Trophoblast cell (in vitro differentiated cells and primary cell): ENCODE results near the gene SLC17A9.

Source experiments
- DNase-seq, 2 donors: peaks; one replicate each; pipeline ENCODE4 v3.0.0-alpha.2; 2016
- H2AFZ ChIP-seq: 2 replicates; pipeline ENCODE4 v1.6.1; 2013; ENCODE audit warnings: low read length, moderate library complexity, mild to moderate bottlenecking; ENCODE audit not compliant: insufficient read depth, poor library complexity
- H2AK5ac ChIP-seq: 2 replicates; pipeline ENCODE4 v1.6.1; 2013; ENCODE audit warnings: mild to moderate bottlenecking, low read length
- H2BK120ac ChIP-seq: 2 replicates; pipeline ENCODE4 v1.6.1; 2013; ENCODE audit warnings: low read length, mild to moderate bottlenecking, moderate library complexity; ENCODE audit not compliant: insufficient read depth, poor library complexity
- H2BK12ac ChIP-seq: 2 replicates; pipeline ENCODE4 v1.6.1; 2013; ENCODE audit warnings: mild to moderate bottlenecking, low read length, moderate library complexity
- H2BK5ac ChIP-seq: 2 replicates; pipeline ENCODE4 v1.6.1; 2013; ENCODE audit warnings: low read length, low read depth, moderate library complexity, mild to moderate bottlenecking; ENCODE audit not compliant: poor library complexity
- H3K14ac ChIP-seq: 2 replicates; pipeline ENCODE4 v1.6.1; 2013; ENCODE audit warnings: mild to moderate bottlenecking, low read length
- H3K18ac ChIP-seq: 2 replicates; pipeline ENCODE4 v1.6.1; 2013; ENCODE audit warnings: mild to moderate bottlenecking, low read length
- H3K23ac ChIP-seq: 2 replicates; pipeline ENCODE4 v1.6.1; 2013; ENCODE audit warnings: low read length
- H3K27ac ChIP-seq: 2 replicates; pipeline ENCODE4 v1.5.1; 2013; ENCODE audit warnings: low read depth, mild to moderate bottlenecking, inconsistent platforms, low read length, moderate library complexity
- H3K27me3 ChIP-seq: 2 replicates; pipeline ENCODE4 v1.6.1; 2013; ENCODE audit warnings: inconsistent platforms, mild to moderate bottlenecking, low read length, moderate library complexity; ENCODE audit not compliant: insufficient read depth
- H3K36me3 ChIP-seq, 2 experiments: 1 replicate in 1 of 2; 2 replicates in 1 of 2; pipeline ENCODE4 v1.6.1; 2013; ENCODE audit warnings: low read length in 2 of 2, mild to moderate bottlenecking in 2 of 2, moderate library complexity in 1 of 2; ENCODE audit not compliant: insufficient read depth in 2 of 2, control insufficient read depth in 1 of 2
- H3K4ac ChIP-seq: 2 replicates; pipeline ENCODE4 v1.6.1; 2013; ENCODE audit warnings: low read depth, mild to moderate bottlenecking, low read length, moderate library complexity
- H3K4me1 ChIP-seq, 2 experiments: 1 replicate in 1 of 2; 2 replicates in 1 of 2; pipeline ENCODE4 v1.6.1; 2013; ENCODE audit warnings: low read length in 2 of 2, mild to moderate bottlenecking in 2 of 2, moderate library complexity in 1 of 2; ENCODE audit not compliant: insufficient read depth in 2 of 2, control insufficient read depth in 1 of 2
- H3K4me2 ChIP-seq: 2 replicates; pipeline ENCODE4 v1.6.1; 2013; ENCODE audit warnings: inconsistent platforms, mild to moderate bottlenecking, low read length, moderate library complexity
- H3K4me3 ChIP-seq: 2 replicates; pipeline ENCODE4 v1.5.1; 2013; ENCODE audit warnings: mild to moderate bottlenecking, low read depth, low read length, inconsistent platforms
- H3K79me1 ChIP-seq: one replicate; pipeline ENCODE4 v1.6.1; 2013; ENCODE audit warnings: low read length
- H3K79me2 ChIP-seq: 2 replicates; pipeline ENCODE4 v1.6.1; 2013; ENCODE audit warnings: low read length, mild to moderate bottlenecking; ENCODE audit not compliant: control insufficient read depth, insufficient read depth, poor library complexity
- H3K9ac ChIP-seq: 2 replicates; pipeline ENCODE4 v1.6.1; 2013; ENCODE audit warnings: mild to moderate bottlenecking, low read length
- H3K9me3 ChIP-seq: 2 replicates; pipeline ENCODE4 v1.6.1; 2013; ENCODE audit warnings: low read depth, mild to moderate bottlenecking, control low read depth, inconsistent platforms, low read length; ENCODE audit not compliant: insufficient read depth
- H4K12ac ChIP-seq: 2 replicates; pipeline ENCODE4 v1.6.1; 2013; ENCODE audit warnings: low read depth, mild to moderate bottlenecking, low read length, moderate library complexity
- H4K8ac ChIP-seq: 2 replicates; pipeline ENCODE4 v1.6.1; 2013; ENCODE audit warnings: low read depth, mild to moderate bottlenecking, low read length, moderate library complexity
- H4K91ac ChIP-seq: one replicate; pipeline ENCODE4 v1.6.1; 2013; ENCODE audit warnings: low read depth, mild to moderate bottlenecking, low read length, moderate library complexity
- WGBS: extraction: QIAGEN DNeasy Blood & Tissue Kit; methylation state at CpG from one replicate; pipeline ENCODE4 v1.1.7; 2013; ENCODE audit warnings: missing lambda C conversion rate; ENCODE audit not compliant: insufficient read length, insufficient coverage; ENCODE audit errors: extremely low coverage; 5-methylcytosine and 5-hydroxymethylcytosine counted together

The SLC17A9 gene

DNA sequence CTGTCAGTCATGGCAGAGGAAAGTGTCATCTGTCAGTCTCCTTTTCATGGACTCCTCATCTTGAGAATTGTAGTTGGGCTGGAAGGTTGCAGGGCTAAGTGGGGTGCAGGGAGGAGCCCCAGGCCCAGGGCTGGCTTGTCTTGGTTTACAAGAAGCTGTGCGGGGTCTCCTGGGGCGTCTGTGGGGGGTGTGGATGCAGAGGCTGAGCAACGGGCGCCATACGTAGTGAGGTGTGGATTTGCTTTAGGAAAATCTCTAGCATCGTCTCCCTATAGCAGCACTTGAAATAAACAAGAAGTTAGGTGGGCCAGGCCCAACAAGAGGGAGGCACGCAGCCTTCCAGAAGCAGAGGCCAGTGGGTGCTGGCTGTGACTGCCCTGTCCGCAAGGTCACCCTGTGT is 1.8 kb upstream of the SLC17A9 start:
- H2AK5ac ChIP-seq: no peak overlapping the region
- H3K14ac ChIP-seq: no peak overlapping the region
- H2BK120ac ChIP-seq: no peak overlapping the region
- H2BK12ac ChIP-seq: no peak overlapping the region
- no peaks in the 10 kb centered on the region for H3K79me1 ChIP-seq
- WGBS: no CpG with 5 or more reads among the region's 8 CpGs
- no peaks in the 10 kb centered on the region for H3K27me3 ChIP-seq
- no peak overlapping the region for H2AFZ ChIP-seq
- H2BK5ac ChIP-seq: no peak overlapping the region
- H3K9ac ChIP-seq: no peak overlapping the region
- H3K79me2 ChIP-seq: no peaks in the 10 kb centered on the region
- peaks cover 5% of the 10 kb centered on the region for H3K9me3 ChIP-seq
- H3K4me3 ChIP-seq: no peak overlapping the region
- H3K27ac ChIP-seq: no peak overlapping the region
- H4K8ac ChIP-seq: no peak overlapping the region
- peaks cover 32 to 42% of the 10 kb centered on the region in 2 experiments for H3K36me3 ChIP-seq
- no peak for DNase-seq
- H4K91ac ChIP-seq: no peak overlapping the region
- H3K23ac ChIP-seq: no peak overlapping the region
- H3K4ac ChIP-seq: no peak overlapping the region
- peaks cover 8 to 13% of the 10 kb centered on the region in 2 experiments for H3K4me1 ChIP-seq
- H3K18ac ChIP-seq: no peak overlapping the region
- no peak overlapping the region for H3K4me2 ChIP-seq
- H4K12ac ChIP-seq: no peak overlapping the region

DNA sequence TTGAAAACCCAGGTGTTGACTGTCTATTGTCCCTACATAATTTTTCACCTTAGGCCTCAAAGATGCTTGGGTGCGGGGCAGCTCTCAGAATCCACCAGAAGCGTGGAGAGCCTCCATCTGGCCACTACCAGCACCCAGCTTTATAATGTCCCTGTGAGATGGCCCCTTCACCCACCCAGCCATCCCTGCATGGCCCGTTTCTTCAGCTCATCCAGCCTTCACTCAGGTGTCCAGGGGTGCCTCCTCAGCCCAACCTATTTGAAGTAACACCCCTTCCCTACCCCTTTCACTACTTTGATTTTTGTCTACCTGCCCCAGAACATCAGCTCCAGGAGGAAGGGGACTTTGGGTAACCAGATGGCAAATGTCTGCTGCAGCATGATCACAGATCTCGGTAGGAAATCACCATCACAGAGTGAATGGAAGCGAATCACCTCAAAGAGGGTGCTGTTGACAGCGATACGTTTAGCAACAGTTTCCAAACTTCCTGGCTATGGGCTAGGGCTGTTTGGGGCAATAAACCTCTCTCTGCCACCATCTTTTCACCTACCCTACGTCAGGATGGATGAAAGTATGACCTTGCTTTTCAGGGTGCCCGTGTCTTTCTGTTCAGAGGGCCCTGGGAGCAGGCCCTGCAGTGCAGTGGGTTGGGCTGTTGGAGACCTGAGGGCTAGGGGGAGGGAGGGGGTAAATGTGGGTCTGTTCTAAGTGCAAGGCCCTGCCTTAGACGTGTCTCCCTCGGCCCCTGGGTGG is 1.2 kb upstream of the SLC17A9 start:
- no CpG with 5 or more reads among the region's 11 CpGs for WGBS
- Histone ChIP-seq H3K18ac (no peak overlapping the region), H2BK5ac (no peak overlapping the region), H3K27ac (no peak overlapping the region), H2BK120ac (no peak overlapping the region), H3K14ac (no peak overlapping the region), H2BK12ac (no peak overlapping the region), H3K4me3 (no peak overlapping the region), H3K4me2 (no peak overlapping the region), H3K27me3 (no peaks in the 10 kb centered on the region), H4K8ac (no peak overlapping the region), H3K4me1 (peaks cover 13 to 18% of the 10 kb centered on the region in 2 experiments), H3K23ac (no peak overlapping the region), H3K79me1 (no peaks in the 10 kb centered on the region), H3K36me3 (peaks cover 26 to 37% of the 10 kb centered on the region in 2 experiments), H3K4ac (no peak overlapping the region), H4K91ac (no peak overlapping the region), H3K9me3 (peaks cover 5% of the 10 kb centered on the region), H4K12ac (no peak overlapping the region), H3K79me2 (no peaks in the 10 kb centered on the region), H2AFZ (no peak overlapping the region), H2AK5ac (no peak overlapping the region), H3K9ac (no peak overlapping the region)
- DNase-seq: no peak

DNA sequence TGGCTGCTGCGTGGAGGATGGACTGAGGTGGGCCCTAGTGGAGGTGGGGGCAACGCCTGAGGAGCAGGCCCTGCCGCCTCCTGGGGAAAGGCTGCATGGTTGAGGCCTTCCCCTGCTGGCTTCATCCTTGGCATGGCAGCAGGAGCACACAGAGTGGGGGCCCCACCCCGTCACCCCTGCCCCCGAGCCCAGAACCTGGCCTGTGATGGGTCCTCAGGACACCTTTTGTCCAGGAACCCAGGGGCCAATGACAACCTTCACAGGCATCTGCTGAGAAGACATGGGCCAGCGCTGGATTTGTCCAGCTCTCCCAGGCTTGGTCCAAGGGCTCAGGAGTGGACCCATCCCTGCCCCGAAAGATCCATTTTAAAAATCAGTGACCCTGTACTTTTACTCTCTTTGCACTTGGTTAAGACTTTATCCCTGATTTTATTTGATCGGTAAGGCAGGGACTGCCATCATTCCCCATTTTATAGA is 575 bp upstream of the SLC17A9 start:
- Histone ChIP-seq H3K79me1 (no peaks in the 10 kb centered on the region), H3K9me3 (peaks cover 5% of the 10 kb centered on the region), H3K27ac (no peak overlapping the region), H3K4ac (no peak overlapping the region), H4K8ac (no peak overlapping the region), H2AK5ac (no peak overlapping the region), H2BK12ac (no peak overlapping the region), H4K12ac (no peak overlapping the region), H3K36me3 (peaks cover 22 to 31% of the 10 kb centered on the region in 2 experiments), H3K4me3 (no peak overlapping the region), H2BK120ac (no peak overlapping the region), H3K14ac (no peak overlapping the region), H3K79me2 (no peaks in the 10 kb centered on the region), H2AFZ (no peak overlapping the region), H2BK5ac (no peak overlapping the region), H3K23ac (no peak overlapping the region), H3K18ac (no peak overlapping the region), H3K9ac (no peak overlapping the region), H3K27me3 (no peaks in the 10 kb centered on the region), H3K4me2 (peak overlapping the region; percentile 51), H3K4me1 (peaks cover 13 to 18% of the 10 kb centered on the region in 2 experiments), H4K91ac (no peak overlapping the region)
- DNase-seq: no peak
- WGBS: no CpG with 5 or more reads among the region's 8 CpGs

DNA sequence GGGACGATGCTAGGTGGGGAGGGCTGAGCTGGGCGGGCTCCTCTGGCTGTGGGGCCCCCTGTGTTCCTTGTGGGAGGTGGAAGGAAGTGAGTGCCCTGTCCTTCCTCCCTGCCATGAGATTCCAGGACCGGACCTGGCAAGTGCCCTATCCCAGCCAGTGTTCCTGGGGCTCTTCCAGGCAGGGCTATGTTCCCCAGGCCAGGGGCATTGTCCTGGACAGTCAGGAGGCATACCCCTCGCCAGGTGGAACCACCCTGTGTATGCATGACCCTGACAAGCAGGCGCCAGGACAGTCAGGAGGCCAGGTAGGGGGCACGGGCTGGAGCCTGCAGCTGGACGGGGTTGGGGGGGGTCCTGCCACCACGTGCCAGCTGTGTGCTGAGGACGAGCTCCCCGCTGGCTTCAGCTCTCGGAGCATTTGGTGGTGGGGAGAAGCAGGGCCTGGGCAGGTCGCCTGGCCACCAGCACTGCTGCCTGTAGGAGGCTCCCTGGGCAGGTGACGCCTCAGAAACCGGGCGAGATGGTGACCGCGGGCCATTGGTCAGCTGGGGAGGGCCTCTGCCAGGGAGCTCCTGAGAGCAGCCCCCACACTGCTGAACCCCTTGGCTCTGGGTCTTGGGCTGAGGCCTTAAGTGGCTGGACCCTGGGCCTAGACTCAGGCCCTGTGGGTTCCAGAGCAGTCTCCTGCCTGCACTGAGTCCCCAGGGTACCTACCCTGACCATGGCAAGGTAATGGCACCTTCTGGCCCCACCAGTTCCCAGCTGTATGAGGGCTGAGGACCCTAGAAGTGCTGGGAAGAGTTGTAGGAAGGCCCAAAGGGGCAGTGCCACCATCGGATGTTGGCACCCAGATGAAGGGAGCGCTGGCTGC is 694 bp downstream of the SLC17A9 start:
- Histone ChIP-seq H2AFZ (no peak overlapping the region), H3K18ac (no peak overlapping the region), H3K23ac (no peak overlapping the region), H3K9me3 (peaks cover 7% of the 10 kb centered on the region), H2BK12ac (no peak overlapping the region), H3K4me1 (peaks cover 13 to 18% of the 10 kb centered on the region in 2 experiments), H3K36me3 (peaks cover 20 to 25% of the 10 kb centered on the region in 2 experiments), H3K79me2 (no peaks in the 10 kb centered on the region), H2BK120ac (no peak overlapping the region), H4K91ac (no peak overlapping the region), H3K79me1 (no peaks in the 10 kb centered on the region), H4K12ac (peak overlapping the region; percentile 40), H3K4me3 (no peak overlapping the region), H3K27me3 (no peaks in the 10 kb centered on the region), H2AK5ac (peak overlapping the region; percentile 15), H3K27ac (no peak overlapping the region), H2BK5ac (no peak overlapping the region), H3K4ac (no peak overlapping the region), H3K4me2 (peak overlapping the region; percentile 32), H4K8ac (peak overlapping the region; percentile 10), H3K14ac (no peak overlapping the region), H3K9ac (no peak overlapping the region)
- WGBS: no CpG with 5 or more reads among the region's 19 CpGs
- no peak for DNase-seq
